ENCODE measurements around the gene PARP3. TPM values are rescaled to one million over a fixed set of nuclear protein-coding genes. Genes with fewer than 3 reads are reported as not detected.
A peak's percentile ranks its signal among the peaks of the same experiment; 100 is the strongest.

Gene PARP3
- total RNA-seq, 1 donor from 2014 or later: 12.7 TPM

GRCh38 chr3:51968883-51969678 lies 26.9 kb downstream of the PARP3 start:
- intact Hi-C loops (cut with micrococcal nuclease): no loop called here
- peaks cover 23% of the 10 kb centered on the region for H3K4me1 Mint-ChIP-seq
- ChIA-PET POLR2A (interaction anchor here (1.0 to 2.4 kb wide), 2 partner anchors 27 kb away, joined by 3 to 7 read pairs; partner anchors contain the start of gene RPL29), CTCF (no interaction called here)
- peak overlapping the region; percentile 61 for H3K4me3 Mint-ChIP-seq
- H3K27me3 Mint-ChIP-seq: peaks cover 5% of the 10 kb centered on the region
- H3K27ac Mint-ChIP-seq: no peak overlapping the region
- H3K9me3 Mint-ChIP-seq: no peaks in the 10 kb centered on the region
- DNase-seq: no peak
- H3K36me3 Mint-ChIP-seq (ENCODE audit: low read depth): peaks cover 6% of the 10 kb centered on the region
- ATAC-seq (ENCODE audit: low read depth): no peak
- TF ChIP-seq CTCF (IDR thresholded peaks at IDR 0.05): no peak

DNA sequence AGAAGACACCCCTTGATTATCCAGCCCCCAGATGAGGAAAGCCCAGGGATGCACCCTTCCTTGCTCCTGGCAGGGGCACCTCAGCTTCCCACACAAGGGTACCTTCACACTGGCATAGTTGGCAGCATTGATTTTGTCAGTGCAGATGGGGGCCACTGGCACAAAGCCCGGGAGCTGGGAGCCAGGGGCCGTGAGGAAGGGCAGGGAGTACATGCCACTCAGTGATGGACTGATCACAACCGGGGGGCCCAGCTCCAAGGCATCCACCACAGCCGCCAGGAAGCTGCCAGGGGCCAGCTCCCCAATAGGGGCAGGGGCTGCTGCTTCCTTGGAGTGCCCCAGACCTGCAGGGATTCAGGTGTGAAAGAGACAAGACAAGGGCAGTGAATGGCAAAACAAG lies 27.7 kb downstream of the PARP3 start:
- Mint-ChIP-seq H3K4me1 (peaks cover 30% of the 10 kb centered on the region), H3K9me3 (no peaks in the 10 kb centered on the region), H3K27ac (no peak overlapping the region), H3K27me3 (peaks cover 5% of the 10 kb centered on the region), H3K4me3 (no peak overlapping the region), H3K36me3 (ENCODE audit: low read depth) (peaks cover 6% of the 10 kb centered on the region)
- ChIA-PET POLR2A (interaction anchor here (1.0 kb wide), 1 partner anchor 26 kb away, joined by 3 read pairs; the partner anchor contains the start of gene RPL29), CTCF (no interaction called here)
- TF ChIP-seq CTCF (IDR thresholded peaks at IDR 0.05): no peak
- intact Hi-C loops (cut with micrococcal nuclease): loop anchor here (10.0 kb wide), 1 partner anchor 1355 kb away; the partner anchor contains the start of genes CISH and MAPKAPK3
- DNase-seq: no peak
- ATAC-seq (ENCODE audit: low read depth): no peak

DNA sequence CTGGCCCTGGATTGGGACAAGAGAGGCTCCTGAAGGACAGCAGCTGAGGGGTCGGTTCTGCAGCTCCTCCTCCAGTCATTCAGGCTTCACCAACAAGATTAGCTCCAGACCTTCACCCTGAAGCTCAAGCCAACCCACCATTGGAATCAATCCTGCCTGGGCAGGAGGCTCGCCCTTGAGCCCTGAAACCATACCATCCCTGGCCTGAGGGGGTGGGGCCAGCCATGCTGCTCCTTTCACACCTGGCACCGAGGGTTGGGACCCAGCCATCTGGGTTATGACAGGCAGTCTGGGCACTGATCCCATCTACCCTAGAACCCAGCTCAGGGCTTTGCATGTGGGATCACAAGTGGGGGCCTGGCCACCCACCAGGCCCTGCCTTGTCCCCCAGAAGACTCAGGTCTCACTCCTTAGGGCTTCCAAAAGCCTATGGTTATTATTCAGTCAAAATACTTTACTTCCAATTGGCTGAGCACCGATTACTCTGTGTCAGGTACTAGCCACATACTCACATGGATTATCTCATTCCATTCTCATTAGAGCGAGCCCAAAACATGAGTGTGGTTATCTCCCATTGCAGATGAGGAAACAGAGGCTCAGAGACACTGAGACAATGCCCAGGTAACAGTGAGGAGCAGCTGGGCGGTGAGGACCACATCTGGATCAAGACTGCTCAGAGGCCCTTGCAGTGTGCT lies 28.6 kb downstream of the PARP3 start:
- Mint-ChIP-seq H3K9me3 (no peaks in the 10 kb centered on the region), H3K27ac (no peak overlapping the region), H3K4me1 (peaks cover 36% of the 10 kb centered on the region), H3K36me3 (ENCODE audit: low read depth) (peaks cover 6% of the 10 kb centered on the region), H3K27me3 (no peaks in the 10 kb centered on the region), H3K4me3 (no peak overlapping the region)
- ATAC-seq (ENCODE audit: low read depth) (no peak), DNase-seq (no peak)
- TF ChIP-seq CTCF (IDR thresholded peaks at IDR 0.05): no peak
- intact Hi-C loops (cut with micrococcal nuclease): loop anchor here (10.0 kb wide), 1 partner anchor 1356 kb away; the partner anchor contains the start of genes CISH and MAPKAPK3
- ChIA-PET CTCF (no interaction called here), POLR2A (interaction anchor here (0.6 kb wide), 1 partner anchor 27 kb away, joined by 4 read pairs; no protein-coding TSS in a partner anchor)

GRCh38 chr3:51971350-51971749 lies 29.2 kb downstream of the PARP3 start:
- CTCF ChIA-PET: interaction anchor here (3.4 kb wide), 1 partner anchor 29 kb away, joined by 27 read pairs; the partner anchor contains the start of genes PARP3 and RRP9
- ATAC-seq (ENCODE audit: low read depth) (no peak), DNase-seq (no peak)
- intact Hi-C loops (cut with micrococcal nuclease): loop anchor here (10.0 kb wide), 1 partner anchor 1357 kb away; the partner anchor contains the start of genes CISH and MAPKAPK3
- Mint-ChIP-seq H3K4me3 (no peak overlapping the region), H3K27ac (no peak overlapping the region), H3K36me3 (ENCODE audit: low read depth) (peaks cover 6% of the 10 kb centered on the region), H3K27me3 (no peaks in the 10 kb centered on the region), H3K4me1 (peaks cover 38% of the 10 kb centered on the region), H3K9me3 (no peaks in the 10 kb centered on the region)
- POLR2A ChIA-PET: no interaction called here
- no peak for TF ChIP-seq CTCF (IDR thresholded peaks at IDR 0.05)

All from activated B cell treated with CpG ODN at 0.5 μM for 24 hours (primary cell).